Fibroblast of lung (primary cell): ENCODE data around the gene ANKRD13B. TPM values are rescaled to one million over a fixed set of nuclear protein-coding genes. Genes with fewer than 3 reads are reported as not detected.

Source experiments
- DNase-seq, 2 donors: peaks; one replicate each; pipeline versions ENCODE4 v3.0.0 to v3.0.0-alpha.2; 2010; ENCODE audit warnings: low read depth in 2 of 2
- H2AFZ ChIP-seq: 2 replicates; pipeline ENCODE4 v1.5.1; 2012; ENCODE audit warnings: low read length, control low read depth, inconsistent platforms
- H3K27ac ChIP-seq: 2 replicates; pipeline ENCODE4 v1.5.1; 2011; ENCODE audit warnings: low read length, control low read depth; ENCODE audit not compliant: insufficient read depth
- H3K27me3 ChIP-seq: 2 replicates; pipeline ENCODE4 v1.5.1; 2011; ENCODE audit warnings: mild to moderate bottlenecking, low read length; ENCODE audit not compliant: control insufficient read depth, insufficient read depth
- H3K36me3 ChIP-seq: 2 replicates; pipeline ENCODE4 v1.5.1; 2011; ENCODE audit warnings: low read length; ENCODE audit not compliant: control insufficient read depth, insufficient read depth
- H3K4me1 ChIP-seq: 2 replicates; pipeline ENCODE4 v1.5.1; 2011; ENCODE audit warnings: low read length; ENCODE audit not compliant: control insufficient read depth, insufficient read depth; ENCODE audit errors: extremely low read depth
- H3K4me2 ChIP-seq: 2 replicates; pipeline ENCODE4 v1.5.1; 2011; ENCODE audit warnings: low read length, control low read depth; ENCODE audit not compliant: insufficient read depth; ENCODE audit errors: extremely low read depth
- H3K4me3 ChIP-seq, 4 experiments: fragments of 200-600 bp in 1 of 4; sonication (generic) in 1 of 4; replicated peaks in 1 of 4; 2 replicates each; pipeline ENCODE4 v1.5.1; 2011 to 2016; ENCODE audit warnings: low read length in 4 of 4, low read depth in 3 of 4, mild to moderate bottlenecking in 3 of 4, control low read depth in 2 of 4, inconsistent platforms in 1 of 4, mixed read lengths in 1 of 4; ENCODE audit not compliant: insufficient read depth in 1 of 4; ENCODE audit errors: control extremely low read depth in 1 of 4
- H3K79me2 ChIP-seq: 2 replicates; pipeline ENCODE4 v1.5.1; 2012; ENCODE audit warnings: mild to moderate bottlenecking, low read length, inconsistent platforms; ENCODE audit not compliant: control insufficient read depth, insufficient read depth
- H3K9ac ChIP-seq: 2 replicates; pipeline ENCODE4 v1.5.1; 2011; ENCODE audit warnings: mild to moderate bottlenecking, low read length, control low read depth; ENCODE audit not compliant: insufficient read depth
- H3K9me3 ChIP-seq: 2 replicates; pipeline ENCODE4 v1.5.1; 2012; ENCODE audit warnings: low read depth, low read length; ENCODE audit not compliant: control insufficient read depth, insufficient read depth
- H4K20me1 ChIP-seq: 2 replicates; pipeline ENCODE4 v1.5.1; 2011; ENCODE audit warnings: low read length; ENCODE audit not compliant: control insufficient read depth, insufficient read depth; ENCODE audit errors: extremely low read depth
- EZH2 ChIP-seq: IDR thresholded peaks from 2 replicates; pipeline ENCODE4 v1.5.1; 2012; ENCODE audit warnings: low read length, control low read depth, mild to moderate bottlenecking; ENCODE audit errors: missing control alignments
- polyA plus RNA-seq, 2 donors: library from polyadenylated mRNA; depleted of rRNA in 1 of 2; stranded (reverse) in 1 of 2; unstranded in 1 of 2; fragments of >200 nt; gene quantifications; 2 replicates each; pipeline ENCODE4 v1.2.1, GENCODE V29; 2011 to 2012; ENCODE audit warnings: missing spikeins in 1 of 2
- total RNA-seq: library from RNA; depleted of rRNA; stranded (reverse); fragments of >200 nt; gene quantifications from 2 replicates; pipeline ENCODE4 v1.2.1, GENCODE V29; 2014
- TF ChIP-seq, protein P1 (sequence below), 2 donors: IDR thresholded peaks in 1 of 2; conservative IDR thresholded peaks in 1 of 2; 1 replicate in 1 of 2; 2 replicates in 1 of 2; pipeline ENCODE4 v1.5.1; 2011 to 2012; ENCODE audit warnings: low read length in 2 of 2, control low read depth in 1 of 2, inconsistent platforms in 1 of 2, low read depth in 1 of 2, mild to moderate bottlenecking in 1 of 2

Gene ANKRD13B
- total and polyA plus RNA-seq, 2 donors (not counting 1 experiment from before 2014, with no cell fraction given), result 1.4 to 6.3 TPM

DNA sequence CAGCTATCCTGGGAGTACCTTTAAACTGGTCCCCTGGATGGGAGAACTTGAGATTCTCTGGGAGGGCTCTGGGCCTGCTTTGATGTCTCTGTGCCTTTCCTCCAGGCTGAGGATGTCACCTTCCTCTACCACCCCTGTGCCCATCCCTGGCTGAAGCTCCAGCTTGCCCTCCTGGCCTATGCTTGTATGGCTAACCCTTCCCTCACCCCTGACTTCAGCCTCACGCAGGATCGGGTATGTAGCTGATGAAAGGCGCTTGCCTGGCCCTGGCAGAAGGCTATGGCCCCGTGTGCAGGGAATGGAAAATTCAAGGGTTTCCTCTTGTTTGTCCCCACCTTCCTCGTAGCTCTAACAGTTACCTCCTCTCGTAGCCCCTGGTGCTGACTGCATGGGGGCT, 21.4 kb upstream of the ANKRD13B start:
- Histone ChIP-seq H3K4me2 (no peak overlapping the region), H2AFZ (no peak overlapping the region), H3K4me1 (peaks cover 10% of the 10 kb centered on the region), H3K79me2 (no peaks in the 10 kb centered on the region), H4K20me1 (no peaks in the 10 kb centered on the region), H3K27ac (no peak overlapping the region), H3K4me3 (no peak overlapping the region), H3K9ac (no peak overlapping the region), H3K36me3 (peaks cover 32% of the 10 kb centered on the region), H3K27me3 (no peaks in the 10 kb centered on the region), H3K9me3 (no peaks in the 10 kb centered on the region)
- DNase-seq, result no peak
- TF ChIP-seq, protein P1, sequence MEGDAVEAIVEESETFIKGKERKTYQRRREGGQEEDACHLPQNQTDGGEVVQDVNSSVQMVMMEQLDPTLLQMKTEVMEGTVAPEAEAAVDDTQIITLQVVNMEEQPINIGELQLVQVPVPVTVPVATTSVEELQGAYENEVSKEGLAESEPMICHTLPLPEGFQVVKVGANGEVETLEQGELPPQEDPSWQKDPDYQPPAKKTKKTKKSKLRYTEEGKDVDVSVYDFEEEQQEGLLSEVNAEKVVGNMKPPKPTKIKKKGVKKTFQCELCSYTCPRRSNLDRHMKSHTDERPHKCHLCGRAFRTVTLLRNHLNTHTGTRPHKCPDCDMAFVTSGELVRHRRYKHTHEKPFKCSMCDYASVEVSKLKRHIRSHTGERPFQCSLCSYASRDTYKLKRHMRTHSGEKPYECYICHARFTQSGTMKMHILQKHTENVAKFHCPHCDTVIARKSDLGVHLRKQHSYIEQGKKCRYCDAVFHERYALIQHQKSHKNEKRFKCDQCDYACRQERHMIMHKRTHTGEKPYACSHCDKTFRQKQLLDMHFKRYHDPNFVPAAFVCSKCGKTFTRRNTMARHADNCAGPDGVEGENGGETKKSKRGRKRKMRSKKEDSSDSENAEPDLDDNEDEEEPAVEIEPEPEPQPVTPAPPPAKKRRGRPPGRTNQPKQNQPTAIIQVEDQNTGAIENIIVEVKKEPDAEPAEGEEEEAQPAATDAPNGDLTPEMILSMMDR (conservative IDR thresholded peaks at IDR 0.05 in 1 of 2, IDR thresholded peaks at IDR 0.05 in 1 of 2; ENCODE audit: low read depth in 1 of 2, low read length in 2 of 2), result no peak
- TF ChIP-seq EZH2, result no peak

DNA sequence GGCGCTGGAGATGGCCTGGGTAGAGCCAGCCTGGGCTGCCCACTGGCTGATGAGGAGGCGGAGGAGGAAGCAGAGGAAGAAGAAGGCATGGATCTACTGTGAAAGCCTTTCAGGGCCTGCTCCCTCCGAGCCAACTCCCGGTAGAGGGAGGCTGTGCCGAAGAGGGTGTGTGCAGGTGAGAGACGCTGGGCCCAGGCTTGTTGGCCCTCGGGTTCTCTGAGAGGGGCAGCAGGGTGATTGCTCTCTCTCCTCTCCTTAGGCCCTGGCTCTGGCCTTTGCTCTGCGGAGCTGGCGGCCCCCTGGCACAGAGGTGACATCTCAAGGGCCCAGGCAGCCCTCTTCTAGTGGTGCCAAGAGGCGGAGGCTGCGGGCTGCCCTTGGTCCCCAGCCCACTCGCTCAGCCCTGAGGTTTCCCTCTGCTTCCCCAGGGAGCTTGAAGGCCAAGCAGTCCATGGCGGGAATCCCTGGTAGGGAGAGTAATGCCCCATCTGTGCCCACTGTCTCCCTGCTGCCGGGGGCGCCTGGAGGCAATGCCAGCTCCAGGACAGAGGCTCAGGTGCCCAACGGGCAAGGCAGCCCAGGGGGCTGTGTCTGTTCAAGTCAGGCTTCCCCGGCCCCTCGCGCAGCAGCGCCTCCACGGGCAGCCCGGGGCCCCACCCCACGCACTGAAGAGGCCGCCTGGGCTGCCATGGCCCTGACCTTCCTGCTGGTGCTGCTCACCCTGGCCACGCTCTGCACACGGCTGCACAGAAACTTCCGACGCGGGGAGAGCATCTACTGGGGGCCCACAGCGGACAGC, 20.9 kb upstream of the ANKRD13B start:
- no peak overlapping the region for H3K4me3 ChIP-seq
- peak overlapping the region; percentile 7 for H3K9ac ChIP-seq
- no peak for DNase-seq
- no peak overlapping the region for H3K27ac ChIP-seq
- peaks cover 10% of the 10 kb centered on the region for H3K4me1 ChIP-seq
- no peaks in the 10 kb centered on the region for H3K79me2 ChIP-seq
- TF ChIP-seq EZH2, result no peak
- TF ChIP-seq, protein P1 (conservative IDR thresholded peaks at IDR 0.05 in 1 of 2, IDR thresholded peaks at IDR 0.05 in 1 of 2; ENCODE audit: low read depth in 1 of 2, low read length in 2 of 2), result no peak
- no peaks in the 10 kb centered on the region for H3K27me3 ChIP-seq
- no peaks in the 10 kb centered on the region for H4K20me1 ChIP-seq
- no peak overlapping the region for H2AFZ ChIP-seq
- no peaks in the 10 kb centered on the region for H3K9me3 ChIP-seq
- H3K4me2 ChIP-seq, result peak overlapping the region; percentile 35
- H3K36me3 ChIP-seq, result peaks cover 37% of the 10 kb centered on the region

DNA sequence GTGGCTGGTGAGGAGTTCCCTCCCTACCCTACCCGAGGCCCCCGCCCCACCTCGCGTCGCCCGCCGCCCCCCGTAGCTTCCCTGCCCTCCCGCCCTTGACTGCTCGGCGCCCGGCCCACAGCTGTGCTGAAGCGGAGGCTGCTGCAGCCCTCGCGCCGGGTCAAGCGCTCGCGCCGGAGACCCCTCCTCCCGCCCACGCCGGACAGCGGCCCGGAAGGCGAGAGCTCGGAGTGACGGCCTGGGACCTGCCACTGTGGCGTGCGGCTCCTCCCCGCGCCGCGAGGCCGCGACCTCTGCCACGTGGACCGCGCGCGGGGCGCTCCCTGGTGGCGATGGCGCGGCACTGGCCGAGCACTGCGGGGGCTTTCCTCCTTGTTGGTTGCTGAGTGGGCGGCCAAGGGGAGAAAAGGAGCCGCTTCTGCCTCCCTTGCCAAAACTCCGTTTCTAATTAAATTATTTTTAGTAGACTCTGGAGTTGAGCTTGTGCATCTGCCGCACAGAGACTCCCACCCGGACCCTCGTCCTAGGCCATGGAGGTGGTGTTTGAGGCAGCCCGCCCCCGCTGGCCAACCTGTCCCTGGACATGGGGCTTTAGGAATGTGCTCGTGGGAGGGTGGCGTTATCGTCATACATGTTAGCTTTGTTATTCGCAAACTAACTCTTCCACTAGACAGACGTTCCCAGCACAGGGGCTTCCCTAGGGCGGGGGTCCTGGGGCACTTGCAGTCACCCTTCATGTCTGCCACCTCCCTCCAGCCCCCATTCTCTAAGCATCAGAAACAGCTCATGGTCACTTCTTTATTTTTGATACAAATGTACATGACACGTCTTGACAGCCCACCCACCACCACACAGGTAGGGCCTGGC, 20.0 kb upstream of the ANKRD13B start:
- Histone ChIP-seq H3K4me3 (peak overlapping the region in 1 of 4 experiments; percentile 19), H3K79me2 (no peaks in the 10 kb centered on the region), H3K36me3 (peaks cover 37% of the 10 kb centered on the region), H3K9ac (no peak overlapping the region), H3K27ac (no peak overlapping the region), H3K4me1 (peaks cover 12% of the 10 kb centered on the region), H4K20me1 (no peaks in the 10 kb centered on the region), H3K4me2 (peak overlapping the region; percentile 25), H2AFZ (no peak overlapping the region), H3K27me3 (no peaks in the 10 kb centered on the region), H3K9me3 (no peaks in the 10 kb centered on the region)
- TF ChIP-seq EZH2, result no peak
- TF ChIP-seq, protein P1 (conservative IDR thresholded peaks at IDR 0.05 in 1 of 2, IDR thresholded peaks at IDR 0.05 in 1 of 2; ENCODE audit: low read depth in 1 of 2, low read length in 2 of 2), result peak; percentile 52 to 59
- peak; percentile 47 to 66 for DNase-seq
